Vein endothelial cell (primary cell): ENCODE data around the gene SIPA1. TPM values are rescaled to one million over a fixed set of nuclear protein-coding genes. Genes with fewer than 3 reads are reported as not detected.

Experiments
- small RNA-seq: library from RNA; depleted of rRNA; stranded (forward); fragments of <200 nt; gene quantifications from one replicate; pipeline ENCODE3, GENCODE V24; 2012
- total RNA-seq: library from RNA; depleted of rRNA; stranded (reverse); fragments of >200 nt; gene quantifications from 2 replicates; pipeline ENCODE4 v1.2.3, GENCODE V29; 2012

The SIPA1 gene
- total RNA-seq: 58.8 and 68.6 TPM in 2 replicates

DNA sequence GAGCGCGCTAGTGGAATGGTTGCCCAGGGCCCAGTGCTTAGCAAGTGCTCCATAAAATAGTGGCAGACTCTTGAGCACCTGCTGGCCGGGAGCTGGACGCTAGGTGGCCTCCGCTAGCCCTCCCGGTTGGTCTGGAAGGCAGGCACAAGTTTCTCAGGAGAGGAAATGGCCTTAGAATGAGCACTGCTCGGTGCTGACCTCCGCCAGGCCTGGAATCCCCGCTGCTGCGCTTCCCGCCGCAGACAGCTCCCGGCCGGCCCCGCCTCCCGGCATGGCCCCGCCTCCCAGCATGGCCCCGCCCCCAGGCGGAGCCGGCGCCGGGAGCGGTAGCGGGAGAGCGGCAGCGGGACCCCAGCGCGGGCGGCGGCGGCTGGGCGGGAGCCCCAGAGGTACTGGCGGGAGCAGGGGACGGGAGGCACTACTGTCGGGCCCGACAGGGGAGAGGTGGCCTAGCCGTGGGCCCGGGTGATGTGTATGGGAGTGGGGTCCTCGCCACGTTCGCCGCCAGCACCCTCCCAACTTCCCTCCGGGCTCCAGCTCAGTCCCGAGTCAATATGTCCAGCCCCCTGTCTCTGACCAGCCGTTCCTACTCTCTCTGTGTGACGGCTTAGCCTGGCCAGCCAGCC lies at the start of gene SIPA1:
SIPA1 (plus strand) TSS at position 308 of the 626 bp plus-strand sequence. CDS start 2,821 bp downstream, outside the sequence.

DNA sequence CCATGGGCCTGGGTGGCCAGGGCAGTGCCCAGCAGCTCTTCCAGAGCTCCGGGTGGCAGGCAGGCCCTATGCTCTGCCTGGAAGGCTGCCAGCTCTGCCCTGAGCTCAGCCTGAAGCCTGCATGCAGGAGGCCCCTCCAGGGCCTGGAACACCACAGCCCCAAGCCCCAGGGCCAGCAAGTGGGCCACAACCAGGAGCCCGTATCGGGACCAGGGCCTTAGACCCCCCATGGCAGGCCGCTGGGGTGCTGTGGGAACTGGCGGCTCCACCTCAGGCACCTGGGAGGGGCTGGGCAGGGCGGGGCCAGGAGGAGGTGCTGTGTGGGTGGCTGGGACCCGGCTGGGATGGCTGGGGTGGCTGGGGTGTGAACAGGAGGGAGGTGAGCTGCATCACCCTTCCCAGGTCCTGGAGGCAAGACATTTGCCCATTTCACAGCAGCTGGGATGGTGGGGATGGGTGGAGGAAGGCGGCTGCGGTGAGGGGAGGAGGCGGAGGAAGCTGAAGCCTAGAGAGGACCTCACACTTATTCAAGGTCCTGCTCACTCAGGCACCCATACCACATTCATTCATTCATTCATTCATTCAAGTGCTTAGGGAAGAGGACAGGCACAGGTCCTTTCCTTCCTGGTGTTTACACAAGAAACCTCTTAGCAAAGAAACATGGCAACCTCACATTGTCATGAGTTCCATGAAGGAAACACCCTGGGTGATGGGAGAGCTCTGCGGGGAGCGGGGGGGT lies 42.2 kb upstream of the SIPA1 start, which contains the start of gene KCNK7:
KCNK7 (minus strand) TSS at position 258 of the 739 bp plus-strand sequence; CDS start at position 230, 28 bp downstream.

DNA sequence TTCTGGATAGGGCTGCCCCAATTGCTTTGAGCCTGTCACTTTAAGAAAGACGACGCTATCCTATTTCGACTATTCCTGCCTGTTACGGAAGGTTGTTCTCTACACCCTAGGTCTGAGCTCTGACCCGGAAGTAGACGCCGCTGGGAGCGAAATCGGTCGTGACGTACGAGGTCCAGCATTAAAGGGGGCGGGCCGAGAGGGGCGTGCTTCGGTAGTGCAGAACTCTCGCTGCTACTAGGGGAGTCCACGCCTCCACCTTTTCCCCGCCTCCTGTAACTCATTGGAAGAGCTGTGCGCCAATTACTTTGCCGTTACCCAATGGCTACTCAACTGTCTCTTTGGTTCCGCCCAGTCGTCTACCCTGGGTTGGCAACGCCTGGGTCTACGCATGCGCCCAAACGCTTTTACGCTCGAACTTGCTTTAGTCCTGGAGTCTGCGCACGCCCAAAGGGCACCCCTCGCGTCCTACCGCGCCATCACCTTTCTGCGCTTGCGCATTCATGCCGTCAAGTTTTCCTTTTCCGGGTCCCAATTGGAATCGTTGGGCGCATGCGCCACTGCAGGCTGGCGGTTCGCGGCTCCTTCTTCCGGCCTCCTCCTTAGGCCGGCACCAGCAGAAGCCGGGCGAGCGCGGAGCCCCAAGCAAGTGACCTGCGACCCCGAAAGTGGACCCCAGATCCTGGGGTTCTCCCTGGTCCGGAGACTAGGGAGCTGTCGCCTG lies 22.5 kb upstream of the SIPA1 start, which contains the start of gene PCNX3:
PCNX3 (plus strand) TSS at position 548 of the 721 bp plus-strand sequence. CDS start 536 bp downstream, outside the sequence.

GRCh38 chr11:65662799-65663638 lies 25.1 kb downstream of the SIPA1 start, which contains the start of gene RELA:
Gene RELA (minus strand): TSS chr11:65662916. CDS start chr11:65662832, 84 bp downstream.

Small RNA genes within 50 kb of the gene (small RNA-seq; reads per million reads assigned to genes)
- 0.13 reads per million for gene MIR4489
- 0.21 reads per million for gene MIR4690
- gene RN7SL309P: not detected

Other genes starting within 250 kb of the SIPA1 start
- gene NEAT1, start 215.3 kb upstream of the SIPA1 start, total RNA-seq: 258 and 292 TPM in 2 replicates
- 6,246 and 6,812 TPM in 2 replicates for gene MALAT1, start 139.1 kb upstream of the SIPA1 start, total RNA-seq
- gene SCYL1, start 113.0 kb upstream of the SIPA1 start, total RNA-seq: 76.4 and 96.7 TPM in 2 replicates
- 26.8 and 52.9 TPM in 2 replicates for gene LTBP3, start 79.7 kb upstream of the SIPA1 start, total RNA-seq
- 52.6 and 56.4 TPM in 2 replicates for gene ZNRD2, start 67.6 kb upstream of the SIPA1 start, total RNA-seq
- gene FAM89B, start 65.6 kb upstream of the SIPA1 start, total RNA-seq: 29.3 and 59.4 TPM in 2 replicates
- gene EHBP1L1, start 62.0 kb upstream of the SIPA1 start, total RNA-seq: 13.4 and 14.4 TPM in 2 replicates
- under 0.01 and 0.29 TPM in 2 replicates for gene KCNK7, start 42.3 kb upstream of the SIPA1 start, total RNA-seq
- gene MAP3K11, start 23.9 kb upstream of the SIPA1 start, total RNA-seq: 117 and 122 TPM in 2 replicates
- gene PCNX3, start 22.3 kb upstream of the SIPA1 start, total RNA-seq: 41.9 and 48.7 TPM in 2 replicates
- 55.5 and 63.4 TPM in 2 replicates for gene RELA, start 24.8 kb downstream of the SIPA1 start, total RNA-seq
- gene KAT5, start 74.2 kb downstream of the SIPA1 start, total RNA-seq: 38.9 and 44.5 TPM in 2 replicates
- 49.0 and 57.3 TPM in 2 replicates for gene RNASEH2C, start 82.7 kb downstream of the SIPA1 start, total RNA-seq
- 20.6 and 21.9 TPM in 2 replicates for gene AP5B1, start 142.9 kb downstream of the SIPA1 start, total RNA-seq
- gene OVOL1, start 149.0 kb downstream of the SIPA1 start, total RNA-seq: not detected in 2 replicates
- 0.10 and 1.6 TPM in 2 replicates for gene SNX32, start 195.9 kb downstream of the SIPA1 start, total RNA-seq
- 1,256 and 1,560 TPM in 2 replicates for gene CFL1, start 220.1 kb downstream of the SIPA1 start, total RNA-seq
- 53.7 and 62.4 TPM in 2 replicates for gene MUS81, start 222.3 kb downstream of the SIPA1 start, total RNA-seq
- gene EFEMP2, start 234.7 kb downstream of the SIPA1 start, total RNA-seq: 22.2 and 40.2 TPM in 2 replicates
- 0.33 TPM in 1 of 2 replicates, not detected in the other for gene CTSW, start 241.7 kb downstream of the SIPA1 start, total RNA-seq